Retina (tissue), 1 donor: ENCODE measurements around the gene THSD7A.
"Not testable (repeated sequence)": the region's sequence is repeated elsewhere in the genome, so short reads cannot be mapped to it uniquely, and the experiment has no call there.

Experiments used
- DNase-seq: peaks from one replicate; pipeline ENCODE4 v3.0.0-alpha.2; 2016

THSD7A gene

DNA sequence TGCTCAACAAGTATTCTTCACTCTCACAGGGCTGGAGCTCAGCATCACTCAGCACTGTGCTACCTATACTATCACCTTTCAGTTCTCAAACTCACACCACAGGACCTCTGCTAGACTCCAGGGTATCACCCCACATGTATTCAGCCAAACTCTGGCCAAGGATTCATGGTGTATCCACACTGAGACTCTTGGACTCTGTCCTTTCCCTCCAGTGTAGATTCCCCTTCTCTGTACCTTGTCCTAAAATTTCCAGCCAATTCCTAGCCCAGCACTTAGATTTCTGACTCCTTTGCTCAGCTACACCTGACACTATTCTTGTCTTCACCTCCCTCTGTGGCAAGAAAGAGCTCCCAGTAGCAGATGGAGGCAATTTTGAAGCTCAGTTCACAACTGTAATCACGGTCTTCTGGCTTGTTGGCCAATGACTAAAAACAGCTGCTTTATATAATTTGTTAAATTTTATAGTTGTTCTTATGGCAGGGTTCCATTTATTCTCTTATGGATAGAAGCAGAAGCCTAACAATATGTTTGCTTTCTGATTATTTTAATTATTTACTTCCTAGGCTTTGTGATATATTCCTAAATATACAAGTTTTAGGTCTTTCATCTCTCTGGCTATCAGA is 258.8 kb downstream of the THSD7A start:
- DNase-seq, result no peak

DNA sequence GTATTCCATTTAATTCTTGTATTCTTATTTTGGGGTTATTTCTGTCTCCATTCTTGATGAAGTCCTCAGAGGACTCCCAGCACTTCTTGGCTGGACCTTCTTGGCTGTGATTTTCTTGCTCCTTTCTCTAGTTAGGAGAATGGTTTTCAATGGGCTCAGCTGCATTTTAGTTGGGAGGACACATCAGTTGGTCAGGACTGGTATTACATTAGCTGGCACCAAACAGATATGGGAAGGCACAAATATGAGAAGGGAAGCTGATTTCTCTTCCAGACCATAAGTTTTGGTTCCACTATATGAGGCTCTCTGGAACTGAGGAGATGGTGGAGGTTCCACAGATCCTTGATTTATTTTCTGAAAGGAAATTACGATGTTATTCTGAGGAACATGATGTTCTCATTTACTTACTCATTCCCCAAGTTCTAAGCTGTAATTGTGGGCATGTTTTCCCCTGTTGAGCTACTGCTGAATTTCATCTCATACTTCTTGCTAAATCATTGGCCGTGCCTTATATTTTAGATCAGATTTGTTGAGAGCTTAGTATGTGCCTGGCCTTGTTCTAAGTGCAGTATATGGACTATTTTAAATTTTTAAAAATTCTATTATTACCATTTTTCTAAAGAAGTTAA is 261.0 kb downstream of the THSD7A start:
- no peak for DNase-seq

DNA sequence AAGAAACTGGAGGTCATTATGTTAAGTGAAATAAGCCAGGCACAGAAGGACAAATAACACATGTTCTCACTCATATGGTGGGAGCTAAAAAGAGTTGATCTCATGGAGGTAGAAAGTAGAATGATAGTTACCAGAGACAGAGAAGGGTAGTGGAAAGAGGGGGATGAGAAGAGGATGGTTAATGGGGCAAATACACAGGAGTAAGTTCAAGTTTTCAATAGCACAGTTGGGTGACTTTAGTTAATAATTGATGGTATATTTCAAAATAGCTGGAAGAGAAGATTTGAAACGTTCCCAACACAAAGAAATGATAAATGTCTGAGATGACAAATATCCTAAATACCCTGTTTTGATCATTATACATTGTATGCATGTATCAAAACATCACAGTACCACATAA is 261.8 kb downstream of the THSD7A start:
- no peak for DNase-seq

DNA sequence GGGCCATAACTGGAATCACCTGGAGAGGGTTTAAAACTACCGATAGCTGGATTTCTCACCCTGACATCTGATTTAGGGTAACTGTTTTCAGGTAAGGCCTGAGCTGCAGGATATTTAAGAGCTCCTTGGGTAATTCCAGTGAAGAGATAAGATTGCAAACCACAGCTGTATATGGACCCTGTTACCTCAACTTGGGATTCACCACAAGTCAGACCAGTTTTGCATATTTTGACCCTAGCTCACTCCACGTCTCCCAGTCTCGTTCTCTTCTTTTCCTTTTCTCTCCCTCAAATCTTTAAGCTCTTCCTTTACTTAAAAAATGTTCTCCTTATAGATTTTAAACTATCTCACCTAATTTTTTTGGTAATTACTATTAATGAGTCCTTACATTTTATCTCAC is 264.4 kb downstream of the THSD7A start:
- DNase-seq, result no peak

DNA sequence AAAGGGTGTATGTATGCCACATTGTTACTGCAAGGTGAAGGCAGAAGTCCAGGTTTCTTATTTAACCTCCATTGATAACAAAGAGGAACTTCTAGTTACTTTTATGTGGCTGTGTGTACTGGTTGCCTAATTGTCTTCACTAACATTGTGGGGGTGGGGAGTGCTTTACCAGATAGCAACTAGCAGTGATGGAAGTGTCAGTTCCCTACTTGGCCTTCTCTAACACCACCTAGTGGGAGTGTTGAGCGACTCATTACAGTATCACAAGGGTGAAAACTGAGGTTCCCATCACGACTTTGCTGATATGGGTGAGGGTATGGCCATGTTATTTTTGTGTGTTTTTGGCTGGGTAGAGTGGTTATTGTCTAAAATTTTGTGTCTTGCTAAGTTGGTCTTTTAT is 274.4 kb downstream of the THSD7A start:
- DNase-seq, result no peak

DNA sequence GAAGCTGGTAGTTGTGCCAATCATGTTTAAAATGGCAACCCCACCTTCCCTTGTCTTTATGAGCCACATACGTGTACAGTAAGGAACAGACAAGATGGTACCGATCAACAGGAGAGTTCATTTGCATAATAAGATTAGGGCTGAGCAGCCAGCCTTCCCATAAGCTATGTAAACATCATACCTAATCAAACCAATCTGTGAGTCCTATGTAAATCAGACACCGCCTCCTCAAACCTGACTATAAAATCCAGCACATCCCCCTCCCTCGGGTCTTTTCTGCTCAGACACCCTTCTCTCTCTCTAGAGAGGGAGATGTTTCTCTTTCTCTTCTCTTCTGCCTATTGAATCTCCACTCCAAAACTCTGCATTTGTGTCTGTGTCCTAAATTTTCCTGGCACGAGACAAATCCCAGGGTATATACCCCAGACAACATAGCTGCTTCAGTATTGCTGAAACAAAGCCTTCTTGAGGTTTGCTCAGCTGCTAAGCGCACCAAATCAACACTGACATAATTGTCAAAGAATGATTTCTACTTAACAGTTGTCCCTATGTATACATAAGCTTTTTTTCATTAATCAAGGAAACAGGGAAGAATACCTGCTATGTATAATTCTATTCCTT is 279.2 kb downstream of the THSD7A start:
- DNase-seq, result no peak

DNA sequence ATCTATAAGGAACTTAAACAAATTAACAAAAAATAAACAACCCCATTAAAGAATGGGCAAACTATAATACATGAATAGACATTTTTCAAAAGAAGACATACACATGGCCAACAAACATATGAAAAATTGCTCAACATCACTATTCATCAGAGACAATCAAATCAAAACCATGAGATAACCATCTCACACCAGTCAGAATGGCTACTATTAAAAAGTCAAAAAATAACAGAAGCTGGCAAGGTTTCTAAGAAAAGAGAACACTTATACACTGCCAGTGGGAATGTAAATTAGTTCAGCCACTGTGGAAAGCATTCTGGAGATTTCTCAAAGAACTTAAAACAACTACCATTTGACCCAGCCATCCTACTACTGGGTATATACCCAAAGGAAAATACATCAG is 280.5 kb downstream of the THSD7A start:
- no peak for DNase-seq

DNA sequence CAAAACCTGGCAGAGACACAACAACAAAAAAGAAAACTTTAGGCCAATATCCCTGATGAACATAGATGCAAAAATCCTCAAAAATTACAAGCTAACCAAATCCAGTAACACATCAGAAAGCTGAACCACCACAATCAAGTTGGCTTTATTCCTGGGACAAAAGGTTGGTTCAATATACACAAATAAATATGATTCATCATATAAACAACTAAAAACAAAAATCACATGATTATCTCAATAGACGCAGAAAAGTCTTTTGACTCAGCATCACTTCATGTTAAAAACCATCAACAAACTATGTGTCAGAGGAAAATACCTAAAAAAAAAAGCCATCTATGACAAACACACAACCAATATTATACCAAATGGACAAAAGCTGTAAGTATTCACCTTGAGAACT is 283.5 kb downstream of the THSD7A start:
- no peak for DNase-seq

DNA sequence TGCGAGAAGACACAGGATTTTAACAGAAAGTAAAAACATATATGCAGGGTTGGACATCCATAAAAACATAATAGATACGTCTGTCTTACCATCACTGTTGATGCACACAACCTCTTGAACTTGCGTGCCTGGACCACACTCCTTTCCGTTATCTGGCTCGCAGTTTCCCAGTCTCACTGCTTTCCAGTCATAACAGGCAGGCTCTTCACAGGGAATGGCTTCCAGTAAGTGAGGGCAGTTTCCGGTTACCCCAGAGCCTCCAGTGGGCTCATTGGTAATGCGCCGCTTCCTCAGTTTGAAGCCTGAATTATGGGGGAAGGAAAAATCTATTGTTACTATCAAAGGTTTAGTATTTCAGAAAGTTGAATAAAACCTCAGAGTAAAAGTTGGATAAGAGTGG is 290.7 kb downstream of the THSD7A start:
- DNase-seq, result no peak

DNA sequence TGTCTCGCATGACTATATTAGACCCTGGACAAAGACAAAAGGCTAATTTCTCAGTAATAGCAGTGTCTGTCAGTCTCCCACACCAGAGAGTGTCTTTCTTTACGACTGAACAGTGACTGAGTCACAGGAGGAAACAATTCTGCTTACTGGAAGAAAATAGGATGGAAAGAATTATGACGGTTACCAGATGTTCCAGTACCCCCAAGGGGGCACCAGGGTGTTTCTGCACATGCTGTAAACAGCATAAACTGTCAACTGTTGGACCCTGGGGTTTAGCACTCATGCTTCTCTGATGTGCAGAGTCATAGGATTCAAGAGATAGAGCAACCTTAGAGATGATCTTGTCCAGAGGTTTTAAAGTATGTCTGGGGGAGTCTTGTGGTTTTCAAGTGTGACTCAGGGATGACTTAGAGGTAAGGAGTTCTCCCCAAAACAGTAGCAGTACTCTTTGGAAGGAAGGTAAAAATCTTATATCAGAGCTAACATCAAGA is 291.7 kb downstream of the THSD7A start:
- DNase-seq, result peak; percentile 21

DNA sequence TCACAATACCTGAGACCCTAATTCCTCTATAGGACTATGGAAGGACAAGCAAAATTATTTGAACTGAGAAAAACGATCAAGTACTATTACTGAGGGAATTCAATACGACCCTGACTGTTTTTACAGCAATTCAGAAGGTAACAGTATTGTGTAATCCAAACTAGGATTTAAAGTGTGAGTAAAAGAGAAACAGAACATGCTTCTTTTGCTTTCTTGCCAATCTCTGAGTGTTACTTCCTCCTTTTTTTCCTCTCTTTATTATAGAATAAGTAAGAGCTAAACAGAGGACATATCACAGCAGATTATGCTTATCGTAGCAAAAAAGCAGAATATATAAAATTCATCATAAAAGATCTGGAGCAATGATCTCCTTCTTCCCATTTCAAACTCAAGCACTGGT is 292.1 kb downstream of the THSD7A start:
- no peak for DNase-seq

DNA sequence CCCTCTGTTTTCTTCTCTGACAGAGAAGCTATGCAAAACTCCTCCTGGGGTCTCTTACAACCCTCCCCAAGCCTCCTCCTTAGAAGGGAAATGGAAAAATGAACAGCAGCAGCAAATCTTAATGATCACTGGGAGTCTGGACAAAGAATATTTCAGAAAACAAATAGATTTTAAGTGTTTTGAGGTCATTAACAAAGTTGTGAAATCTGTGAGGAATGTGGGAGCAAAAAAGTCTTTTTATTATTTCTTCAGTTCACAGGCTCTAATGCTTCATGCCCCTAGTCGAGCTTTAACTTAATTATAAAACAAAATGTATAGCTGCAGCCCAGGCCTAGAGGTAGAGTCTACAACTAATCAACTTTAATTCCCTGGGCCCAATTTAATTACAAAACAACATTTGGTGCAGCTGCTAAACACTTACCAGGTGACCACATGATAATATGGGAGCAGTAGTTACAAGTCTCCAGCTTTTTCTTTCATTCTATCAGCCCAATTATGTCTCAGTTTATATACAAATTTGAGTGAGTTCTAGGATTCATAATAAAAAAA is 293.2 kb downstream of the THSD7A start:
- DNase-seq, result no peak

DNA sequence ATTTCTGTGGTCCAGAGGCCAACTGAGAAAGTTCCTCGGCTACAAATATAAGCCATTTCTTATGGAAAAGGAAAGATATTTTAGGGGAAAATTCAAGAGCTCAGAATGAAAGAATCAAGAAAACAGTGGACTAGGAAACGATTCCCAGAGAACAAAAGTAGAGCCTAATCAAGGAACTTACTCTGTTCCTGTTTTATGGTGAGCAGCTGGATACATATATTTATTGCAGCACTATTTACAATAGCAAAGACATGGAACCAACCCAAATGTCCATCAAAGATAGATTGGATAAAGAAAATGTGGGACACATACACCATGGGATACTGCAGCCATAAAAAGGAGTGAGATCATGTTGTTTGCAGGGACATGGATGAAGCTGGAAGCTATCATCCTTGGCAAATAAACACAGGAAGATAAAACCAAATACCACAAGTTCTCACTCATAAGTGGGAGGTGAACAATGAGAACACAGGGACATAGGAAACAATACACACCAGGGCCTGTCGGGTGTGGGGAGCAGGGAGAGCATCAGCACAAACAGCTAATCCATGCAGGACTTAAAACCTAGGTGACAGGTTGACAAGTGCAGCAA is 298.7 kb downstream of the THSD7A start:
- no peak for DNase-seq

DNA sequence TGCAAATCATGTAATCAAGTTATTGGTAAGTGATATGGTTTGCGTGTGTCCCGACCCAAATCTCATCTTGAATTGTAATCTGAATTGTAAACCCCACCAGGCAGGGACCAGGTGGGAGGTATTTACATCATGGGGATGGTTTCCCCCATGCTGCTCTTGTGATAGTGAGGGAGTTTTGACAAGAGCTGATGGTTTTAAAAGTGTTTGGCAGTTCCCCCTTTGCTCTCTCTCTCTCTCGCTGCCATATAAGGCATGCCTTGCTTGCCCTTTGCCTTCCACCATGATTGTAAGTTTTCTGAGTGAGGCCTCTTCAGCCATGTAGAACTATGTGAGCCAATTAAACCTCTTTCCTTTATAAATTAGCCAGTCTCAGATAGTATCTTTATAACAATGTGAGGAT is 302.6 kb downstream of the THSD7A start:
- no peak for DNase-seq

DNA sequence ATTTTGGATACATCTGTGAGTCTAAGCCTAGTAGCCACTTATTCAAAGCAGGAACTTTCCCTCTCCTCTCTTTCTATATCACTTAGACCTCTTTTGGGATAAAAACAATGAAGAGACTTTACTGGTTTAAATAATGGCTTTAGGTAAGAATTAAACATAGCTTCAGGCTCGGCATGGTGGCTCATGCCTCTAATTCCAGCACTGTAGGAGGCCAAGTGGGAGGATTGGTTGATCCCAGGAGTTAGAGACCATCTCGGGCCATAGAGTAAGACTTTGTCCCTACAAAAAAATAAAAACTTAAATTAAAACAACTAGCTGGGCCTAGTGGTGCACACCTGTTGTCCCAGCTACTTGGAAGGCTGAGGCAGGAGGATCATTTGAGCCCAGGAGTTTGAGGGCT is 304.3 kb downstream of the THSD7A start:
- no peak for DNase-seq

DNA sequence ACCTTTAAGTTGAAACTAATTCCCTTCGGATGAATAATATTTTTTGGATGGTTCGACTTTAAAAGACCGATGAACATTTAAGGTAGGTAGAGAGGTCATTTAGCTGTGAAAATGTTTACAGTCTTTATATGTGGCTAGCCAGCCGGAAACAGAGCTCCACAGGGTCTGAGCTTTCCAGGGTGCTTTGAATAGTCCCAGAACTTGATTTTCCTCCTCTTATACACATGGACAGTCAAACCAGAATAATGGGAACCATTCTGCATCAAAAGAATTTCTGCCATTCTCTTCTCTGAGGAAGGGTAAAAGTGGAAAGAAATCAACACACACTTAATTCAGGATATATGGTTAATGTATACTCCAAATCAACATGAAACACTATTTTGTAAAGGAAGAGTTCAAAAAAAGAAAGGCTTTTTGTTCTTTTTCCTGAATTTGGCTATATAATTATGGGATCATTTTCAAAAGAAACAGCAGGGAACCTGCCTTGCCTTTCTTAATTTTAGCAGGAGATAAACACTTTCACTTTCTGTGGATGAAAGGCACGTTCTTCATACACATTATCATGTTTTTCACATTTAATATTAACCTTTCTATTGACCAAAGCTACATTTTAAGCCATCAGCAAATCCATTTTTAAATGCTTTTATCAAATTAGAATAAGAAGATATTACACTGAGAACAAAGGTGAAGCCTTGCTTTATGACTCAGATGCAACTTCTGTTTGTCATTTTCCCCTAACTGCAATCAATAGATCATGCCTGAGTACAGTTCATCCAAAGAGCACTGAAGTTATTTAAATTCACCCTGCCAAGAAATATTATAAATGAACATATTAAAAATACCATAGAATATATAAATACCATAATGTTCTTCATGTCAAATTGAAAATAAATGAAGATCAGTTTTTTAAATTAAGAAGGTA is 307.3 kb downstream of the THSD7A start:
- DNase-seq, result peak; percentile 20

DNA sequence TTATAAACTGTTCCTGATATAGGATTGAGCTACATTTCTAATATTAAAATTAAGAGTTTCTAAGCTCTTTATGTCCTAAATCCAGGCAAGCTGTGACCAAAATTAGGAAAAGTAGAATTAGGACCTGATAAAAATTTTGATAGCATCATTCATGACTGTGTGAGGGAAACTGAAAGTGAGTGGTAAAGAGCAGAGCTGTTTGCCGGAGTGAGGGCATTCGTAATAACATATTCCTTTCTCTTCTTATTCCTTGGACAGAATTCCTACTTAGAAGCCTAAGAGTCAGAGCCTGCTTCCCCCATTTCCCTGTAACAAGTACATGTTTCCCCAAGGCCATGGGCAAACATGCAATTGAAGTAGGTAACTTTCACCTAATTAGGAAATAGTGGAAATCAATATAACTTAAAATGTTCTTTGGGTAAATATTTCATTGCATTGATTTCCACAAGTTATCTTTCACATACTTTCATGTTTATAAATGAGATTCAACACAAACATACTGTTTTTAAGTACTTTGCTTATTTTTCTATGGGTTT is 310.0 kb downstream of the THSD7A start:
- not testable (repeated sequence) for DNase-seq

DNA sequence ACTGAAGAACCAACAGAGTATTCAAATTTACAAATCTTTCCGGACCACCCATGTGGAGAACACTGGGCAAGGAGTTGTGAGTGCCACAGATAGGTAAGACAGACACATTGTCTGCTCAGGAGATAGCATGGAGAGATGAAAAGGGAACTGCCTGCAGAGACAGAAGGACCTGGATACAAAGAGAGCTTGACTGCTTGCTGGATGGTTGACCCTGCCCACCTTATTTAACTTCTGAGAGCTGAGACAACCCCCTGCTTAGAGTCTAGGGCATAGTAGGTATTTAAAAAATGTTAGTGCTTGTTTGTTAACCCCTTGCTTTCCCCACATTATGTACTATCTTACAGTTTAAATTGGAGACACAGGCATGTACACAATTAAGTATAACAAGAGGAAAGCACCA is 314.1 kb downstream of the THSD7A start:
- DNase-seq, result no peak

DNA sequence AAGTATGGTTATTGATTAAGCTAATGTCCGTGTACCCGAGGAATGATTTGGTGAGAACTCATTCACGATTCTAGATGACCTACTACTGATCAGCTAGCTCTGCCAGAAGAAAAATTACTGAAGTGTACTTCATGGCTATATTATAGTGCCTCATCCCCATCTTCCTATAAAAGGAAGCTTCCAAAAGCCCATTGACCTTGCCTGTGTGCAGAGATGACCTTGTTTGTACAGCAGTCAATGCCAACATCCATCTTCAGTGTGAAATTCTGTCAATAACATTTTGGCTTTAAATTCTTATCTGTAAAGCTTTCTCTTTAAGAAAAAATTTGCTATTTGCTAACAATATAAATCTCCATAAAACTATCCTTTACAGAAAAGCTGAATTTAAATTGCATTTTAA is 315.7 kb downstream of the THSD7A start:
- no peak for DNase-seq

DNA sequence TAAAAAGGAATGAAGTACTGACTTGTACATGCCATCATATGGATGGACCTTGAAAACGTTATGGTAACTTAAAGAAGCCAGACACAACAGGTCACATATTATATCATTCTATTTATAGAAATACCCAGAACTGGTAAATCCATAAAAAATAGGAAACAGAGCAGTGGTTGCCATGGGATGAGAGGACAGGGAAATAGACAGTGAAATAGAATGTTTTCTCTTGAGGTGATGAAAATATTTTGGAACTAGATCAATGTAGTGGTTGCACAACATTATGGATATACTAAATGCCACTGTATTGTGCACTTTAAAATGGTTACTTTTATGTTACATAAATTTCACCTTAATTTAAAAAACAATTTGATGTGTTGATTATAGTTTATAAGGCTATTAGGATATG is 318.5 kb downstream of the THSD7A start:
- no peak for DNase-seq

DNA sequence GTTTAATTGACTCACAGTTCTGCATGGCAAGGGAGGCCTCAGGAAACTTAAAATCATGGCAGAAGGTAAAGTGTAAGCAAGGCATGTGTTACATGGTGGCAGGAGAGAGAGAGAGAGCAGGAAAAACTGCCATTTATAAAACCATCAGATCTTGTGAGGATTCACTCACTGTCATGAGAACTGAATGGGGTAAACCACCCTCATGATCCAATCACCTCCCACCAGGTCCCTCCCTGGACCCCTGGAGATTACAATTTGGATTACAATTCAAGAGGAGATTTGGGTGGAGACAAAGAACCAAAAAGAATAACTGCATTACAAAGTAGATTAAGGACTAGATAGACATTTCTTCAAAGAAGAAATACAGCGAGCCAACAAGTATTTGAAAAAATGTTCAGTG is 324.1 kb downstream of the THSD7A start:
- DNase-seq, result no peak

DNA sequence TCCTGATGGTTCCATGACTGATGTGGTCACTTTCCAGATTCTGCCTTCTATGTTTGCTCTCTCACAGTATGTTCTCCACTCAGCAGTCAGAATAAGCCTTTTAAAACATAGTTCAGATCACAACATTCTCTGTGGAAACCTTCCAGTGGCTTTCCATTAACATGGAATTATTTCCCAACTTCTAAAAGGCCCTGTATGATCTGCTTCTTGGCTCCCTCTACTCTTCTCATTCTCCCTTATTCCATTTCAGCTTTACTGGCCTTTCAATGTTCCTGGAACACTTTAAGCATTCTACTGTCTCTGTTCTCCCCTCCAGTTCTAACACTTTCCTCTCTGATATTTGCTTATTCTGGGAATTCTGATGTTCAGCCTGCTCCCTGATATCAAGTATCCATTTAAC is 325.6 kb downstream of the THSD7A start:
- no peak for DNase-seq
